ENCODE results near the gene NTM. TPM values are rescaled to one million over a fixed set of nuclear protein-coding genes. Genes with fewer than 3 reads are reported as not detected.

Gene NTM
- total and polyA plus RNA-seq, 2 donors (not counting 1 experiment from before 2014, with no cell fraction given), result 12.3 to 28.6 TPM

- Histone ChIP-seq H3K9ac (ENCODE audit: insufficient read depth, low read length) (no peak overlapping the region), H3K27me3 (ENCODE audit: control insufficient read depth, insufficient read depth, low read length) (no peaks in the 10 kb centered on the region), H3K79me2 (ENCODE audit: control insufficient read depth, insufficient read depth, low read length) (no peaks in the 10 kb centered on the region), H2AFZ (ENCODE audit: low read length) (no peak overlapping the region), H3K4me1 (ENCODE audit: control insufficient read depth, extremely low read depth, insufficient read depth, low read length) (peaks cover 27% of the 10 kb centered on the region), H3K36me3 (ENCODE audit: control insufficient read depth, insufficient read depth, low read length) (no peaks in the 10 kb centered on the region), H3K4me3 (replicated peaks in 1 of 4; ENCODE audit: control extremely low read depth in 1 of 4, insufficient read depth in 1 of 4, low read depth in 3 of 4, low read length in 4 of 4) (no peak overlapping the region), H3K27ac (ENCODE audit: insufficient read depth, low read length) (peak overlapping the region; percentile 61), H3K4me2 (ENCODE audit: extremely low read depth, insufficient read depth, low read length) (peak overlapping the region; percentile 32), H4K20me1 (ENCODE audit: control insufficient read depth, extremely low read depth, insufficient read depth, low read length) (no peaks in the 10 kb centered on the region), H3K9me3 (ENCODE audit: control insufficient read depth, insufficient read depth, low read depth, low read length) (no peaks in the 10 kb centered on the region)
- DNase-seq (ENCODE audit: low read depth in 2 of 2), result peak; percentile 63 to 99
- TF ChIP-seq EZH2 (IDR thresholded peaks at IDR 0.05; ENCODE audit: low read length, missing control alignments) (no peak), CTCF (conservative IDR thresholded peaks at IDR 0.05 in 1 of 2, IDR thresholded peaks at IDR 0.05 in 1 of 2; ENCODE audit: low read depth in 1 of 2, low read length in 2 of 2) (no peak)
Measured at GRCh38 chr11:132054822-132055221, 684.4 kb downstream of the NTM start.

GRCh38 chr11:132055296-132055695 lies 684.9 kb downstream of the NTM start:
- Histone ChIP-seq H3K9ac (ENCODE audit: insufficient read depth, low read length) (no peak overlapping the region), H3K4me1 (ENCODE audit: control insufficient read depth, extremely low read depth, insufficient read depth, low read length) (peaks cover 27% of the 10 kb centered on the region)

GRCh38 chr11:132056689-132057088 lies 686.3 kb downstream of the NTM start:
- H2AFZ ChIP-seq (ENCODE audit: low read length), result no peak overlapping the region
- H3K9ac ChIP-seq (ENCODE audit: insufficient read depth, low read length), result no peak overlapping the region
- no peaks in the 10 kb centered on the region for H3K27me3 ChIP-seq (ENCODE audit: control insufficient read depth, insufficient read depth, low read length)
- H3K36me3 ChIP-seq (ENCODE audit: control insufficient read depth, insufficient read depth, low read length), result no peaks in the 10 kb centered on the region
- H3K4me1 ChIP-seq (ENCODE audit: control insufficient read depth, extremely low read depth, insufficient read depth, low read length), result peaks cover 25% of the 10 kb centered on the region
- H3K4me2 ChIP-seq (ENCODE audit: extremely low read depth, insufficient read depth, low read length), result peak overlapping the region; percentile 78
- H3K9me3 ChIP-seq (ENCODE audit: control insufficient read depth, insufficient read depth, low read depth, low read length), result no peaks in the 10 kb centered on the region
- peak overlapping the region in 2 of 4 experiments; percentile 8 to 28 for H3K4me3 ChIP-seq (replicated peaks in 1 of 4; ENCODE audit: control extremely low read depth in 1 of 4, insufficient read depth in 1 of 4, low read depth in 3 of 4, low read length in 4 of 4)
- TF ChIP-seq EZH2 (IDR thresholded peaks at IDR 0.05; ENCODE audit: low read length, missing control alignments) (no peak), CTCF (conservative IDR thresholded peaks at IDR 0.05 in 1 of 2, IDR thresholded peaks at IDR 0.05 in 1 of 2; ENCODE audit: low read depth in 1 of 2, low read length in 2 of 2) (no peak)
- H3K27ac ChIP-seq (ENCODE audit: insufficient read depth, low read length), result peak overlapping the region; percentile 61
- peak; percentile 86 to 96 for DNase-seq (ENCODE audit: low read depth in 2 of 2)
- no peaks in the 10 kb centered on the region for H3K79me2 ChIP-seq (ENCODE audit: control insufficient read depth, insufficient read depth, low read length)
- H4K20me1 ChIP-seq (ENCODE audit: control insufficient read depth, extremely low read depth, insufficient read depth, low read length), result no peaks in the 10 kb centered on the region

More at GRCh38 chr11:132055296-132055695, 684.9 kb downstream of the NTM start:
- Histone ChIP-seq H3K27ac (ENCODE audit: insufficient read depth, low read length) (peak overlapping the region; percentile 61), H3K4me2 (ENCODE audit: extremely low read depth, insufficient read depth, low read length) (peak overlapping the region; percentile 32), H3K4me3 (replicated peaks in 1 of 4; ENCODE audit: control extremely low read depth in 1 of 4, insufficient read depth in 1 of 4, low read depth in 3 of 4, low read length in 4 of 4) (no peak overlapping the region), H3K79me2 (ENCODE audit: control insufficient read depth, insufficient read depth, low read length) (no peaks in the 10 kb centered on the region), H2AFZ (ENCODE audit: low read length) (no peak overlapping the region), H4K20me1 (ENCODE audit: control insufficient read depth, extremely low read depth, insufficient read depth, low read length) (no peaks in the 10 kb centered on the region), H3K9me3 (ENCODE audit: control insufficient read depth, insufficient read depth, low read depth, low read length) (no peaks in the 10 kb centered on the region), H3K36me3 (ENCODE audit: control insufficient read depth, insufficient read depth, low read length) (no peaks in the 10 kb centered on the region), H3K27me3 (ENCODE audit: control insufficient read depth, insufficient read depth, low read length) (no peaks in the 10 kb centered on the region)
- no peak for DNase-seq (ENCODE audit: low read depth in 2 of 2)
- TF ChIP-seq EZH2 (IDR thresholded peaks at IDR 0.05; ENCODE audit: low read length, missing control alignments) (no peak), CTCF (conservative IDR thresholded peaks at IDR 0.05 in 1 of 2, IDR thresholded peaks at IDR 0.05 in 1 of 2; ENCODE audit: low read depth in 1 of 2, low read length in 2 of 2) (no peak)
